ENCODE data around the gene PSMD4.

GRCh38 chr1:151289991-151290708 lies 35.6 kb downstream of the PSMD4 start:
- TF ChIP-seq, protein P1, sequence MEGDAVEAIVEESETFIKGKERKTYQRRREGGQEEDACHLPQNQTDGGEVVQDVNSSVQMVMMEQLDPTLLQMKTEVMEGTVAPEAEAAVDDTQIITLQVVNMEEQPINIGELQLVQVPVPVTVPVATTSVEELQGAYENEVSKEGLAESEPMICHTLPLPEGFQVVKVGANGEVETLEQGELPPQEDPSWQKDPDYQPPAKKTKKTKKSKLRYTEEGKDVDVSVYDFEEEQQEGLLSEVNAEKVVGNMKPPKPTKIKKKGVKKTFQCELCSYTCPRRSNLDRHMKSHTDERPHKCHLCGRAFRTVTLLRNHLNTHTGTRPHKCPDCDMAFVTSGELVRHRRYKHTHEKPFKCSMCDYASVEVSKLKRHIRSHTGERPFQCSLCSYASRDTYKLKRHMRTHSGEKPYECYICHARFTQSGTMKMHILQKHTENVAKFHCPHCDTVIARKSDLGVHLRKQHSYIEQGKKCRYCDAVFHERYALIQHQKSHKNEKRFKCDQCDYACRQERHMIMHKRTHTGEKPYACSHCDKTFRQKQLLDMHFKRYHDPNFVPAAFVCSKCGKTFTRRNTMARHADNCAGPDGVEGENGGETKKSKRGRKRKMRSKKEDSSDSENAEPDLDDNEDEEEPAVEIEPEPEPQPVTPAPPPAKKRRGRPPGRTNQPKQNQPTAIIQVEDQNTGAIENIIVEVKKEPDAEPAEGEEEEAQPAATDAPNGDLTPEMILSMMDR (IDR thresholded peaks at IDR 0.05), result no peak
- TF ChIP-seq POLR2A (IDR thresholded peaks at IDR 0.05), result peak in 1 of 4 donors; percentile 11
- TF ChIP-seq POLR2AphosphoS5 (IDR thresholded peaks at IDR 0.05), result no peak
- no peak for TF ChIP-seq EP300 (IDR thresholded peaks at IDR 0.05)

All from upper lobe of left lung (tissue), 4 donors.